IPS-18a (cell line): Measurements from ENCODE around the gene PRUNE2.
"Not testable (repeated sequence)": the region's sequence is repeated elsewhere in the genome, so short reads cannot be mapped to it uniquely, and the experiment has no call there.

Experiments used
- H3K27ac ChIP-seq: one replicate; pipeline ENCODE4 v1.5.1; 2013; ENCODE audit warnings: low read length
- H3K27me3 ChIP-seq: one replicate; pipeline ENCODE4 v1.6.1; 2013; ENCODE audit warnings: mild to moderate bottlenecking, low read length; ENCODE audit not compliant: control insufficient read depth, insufficient read depth
- H3K36me3 ChIP-seq: one replicate; pipeline ENCODE4 v1.6.1; 2013; ENCODE audit warnings: low read depth, low read length; ENCODE audit not compliant: control insufficient read depth
- H3K4me1 ChIP-seq: one replicate; pipeline ENCODE4 v1.6.1; 2013; ENCODE audit warnings: low read depth, low read length; ENCODE audit not compliant: control insufficient read depth
- H3K4me3 ChIP-seq: one replicate; pipeline ENCODE4 v1.5.1; 2013; ENCODE audit warnings: low read length
- H3K9ac ChIP-seq: one replicate; pipeline ENCODE4 v1.6.1; 2013; ENCODE audit warnings: mild to moderate bottlenecking, low read length, moderate library complexity
- H3K9me3 ChIP-seq: one replicate; pipeline ENCODE4 v1.6.1; 2013; ENCODE audit warnings: low read depth, low read length; ENCODE audit not compliant: control insufficient read depth

The PRUNE2 gene

GRCh38 chr9:76687861-76688391, 218.0 kb downstream of the PRUNE2 start:
- Histone ChIP-seq H3K27me3 (peaks cover 23% of the 10 kb centered on the region), H3K9ac (no peak overlapping the region), H3K4me1 (peaks cover 17% of the 10 kb centered on the region), H3K9me3 (no peaks in the 10 kb centered on the region), H3K27ac (no peak overlapping the region), H3K36me3 (no peaks in the 10 kb centered on the region), H3K4me3 (no peak overlapping the region)

- peaks cover 11% of the 10 kb centered on the region for H3K4me1 ChIP-seq
- H3K9ac ChIP-seq = no peak overlapping the region
- no peaks in the 10 kb centered on the region for H3K9me3 ChIP-seq
- peaks cover 21% of the 10 kb centered on the region for H3K27me3 ChIP-seq
- H3K36me3 ChIP-seq = no peaks in the 10 kb centered on the region
- H3K27ac ChIP-seq = no peak overlapping the region
- H3K4me3 ChIP-seq = no peak overlapping the region
These were observed 219.2 kb downstream of the PRUNE2 start for GRCh38 chr9:76686756-76687155.

- H3K27me3 ChIP-seq = no peaks in the 10 kb centered on the region
- H3K4me1 ChIP-seq = no peaks in the 10 kb centered on the region
- no peaks in the 10 kb centered on the region for H3K9me3 ChIP-seq
- H3K27ac ChIP-seq = no peak overlapping the region
- H3K4me3 ChIP-seq = no peak overlapping the region
- H3K36me3 ChIP-seq = no peaks in the 10 kb centered on the region
- H3K9ac ChIP-seq = no peak overlapping the region
These were observed 221.7 kb downstream of the PRUNE2 start for GRCh38 chr9:76684213-76684612.

GRCh38 chr9:76681556-76681955, 224.4 kb downstream of the PRUNE2 start:
- H3K36me3 ChIP-seq = no peaks in the 10 kb centered on the region
- H3K27me3 ChIP-seq = no peaks in the 10 kb centered on the region
- H3K9ac ChIP-seq = no peak overlapping the region
- H3K4me1 ChIP-seq = no peaks in the 10 kb centered on the region
- H3K4me3 ChIP-seq = no peak overlapping the region
- no peak overlapping the region for H3K27ac ChIP-seq
- no peaks in the 10 kb centered on the region for H3K9me3 ChIP-seq

- Histone ChIP-seq H3K4me3 (no peak overlapping the region), H3K27ac (no peak overlapping the region), H3K36me3 (no peaks in the 10 kb centered on the region), H3K9me3 (no peaks in the 10 kb centered on the region), H3K4me1 (no peaks in the 10 kb centered on the region), H3K9ac (no peak overlapping the region), H3K27me3 (no peaks in the 10 kb centered on the region)
These were observed 225.0 kb downstream of the PRUNE2 start for GRCh38 chr9:76680716-76681425.

- no peaks in the 10 kb centered on the region for H3K27me3 ChIP-seq
- H3K9ac ChIP-seq = no peak overlapping the region
- H3K27ac ChIP-seq = no peak overlapping the region
- no peak overlapping the region for H3K4me3 ChIP-seq
- H3K9me3 ChIP-seq = no peaks in the 10 kb centered on the region
- no peaks in the 10 kb centered on the region for H3K36me3 ChIP-seq
- H3K4me1 ChIP-seq = no peaks in the 10 kb centered on the region
These were observed 228.3 kb downstream of the PRUNE2 start for GRCh38 chr9:76677481-76678055.

- no peaks in the 10 kb centered on the region for H3K36me3 ChIP-seq
- no peaks in the 10 kb centered on the region for H3K27me3 ChIP-seq
- H3K4me1 ChIP-seq = no peaks in the 10 kb centered on the region
- H3K9me3 ChIP-seq = no peaks in the 10 kb centered on the region
- H3K27ac ChIP-seq = no peak overlapping the region
- H3K4me3 ChIP-seq = no peak overlapping the region
- no peak overlapping the region for H3K9ac ChIP-seq
These were observed 229.1 kb downstream of the PRUNE2 start for GRCh38 chr9:76676857-76677256.

GRCh38 chr9:76667521-76667957, 238.4 kb downstream of the PRUNE2 start:
- H3K9ac ChIP-seq = no peak overlapping the region
- H3K36me3 ChIP-seq = no peaks in the 10 kb centered on the region
- H3K27me3 ChIP-seq = no peaks in the 10 kb centered on the region
- H3K27ac ChIP-seq = no peak overlapping the region
- H3K4me1 ChIP-seq = no peaks in the 10 kb centered on the region
- no peak overlapping the region for H3K4me3 ChIP-seq
- H3K9me3 ChIP-seq = no peaks in the 10 kb centered on the region

- H3K9me3 ChIP-seq, H3K36me3 ChIP-seq, H3K27ac ChIP-seq, H3K4me3 ChIP-seq, H3K4me1 ChIP-seq, H3K9ac ChIP-seq, H3K27me3 ChIP-seq: not testable (repeated sequence)
These were observed 239.9 kb downstream of the PRUNE2 start for GRCh38 chr9:76665966-76666365.

GRCh38 chr9:76665458-76665857, 240.5 kb downstream of the PRUNE2 start:
- H3K27me3 ChIP-seq = no peaks in the 10 kb centered on the region
- H3K4me3 ChIP-seq = no peak overlapping the region
- no peak overlapping the region for H3K9ac ChIP-seq
- H3K36me3 ChIP-seq = no peaks in the 10 kb centered on the region
- H3K4me1 ChIP-seq = no peaks in the 10 kb centered on the region
- H3K9me3 ChIP-seq = no peaks in the 10 kb centered on the region
- no peak overlapping the region for H3K27ac ChIP-seq

- Histone ChIP-seq H3K4me3 (no peak overlapping the region), H3K27ac (no peak overlapping the region), H3K9ac (no peak overlapping the region), H3K27me3 (no peaks in the 10 kb centered on the region), H3K36me3 (no peaks in the 10 kb centered on the region), H3K4me1 (no peaks in the 10 kb centered on the region), H3K9me3 (no peaks in the 10 kb centered on the region)
These were observed 241.8 kb downstream of the PRUNE2 start for GRCh38 chr9:76664120-76664519.
